ENCODE data around the gene FRAS1. TPM values are rescaled to one million over a fixed set of nuclear protein-coding genes. Genes with fewer than 3 reads are reported as not detected.

FRAS1 gene
- total RNA-seq, 2 experiments from 2014 or later: 0.05 to 0.22 TPM

GRCh38 chr4:78446619-78447018 is 389.5 kb downstream of the FRAS1 start:
- ChIA-PET CTCF (no interaction called here), POLR2A (no interaction called here)
- TF ChIP-seq CTCF (IDR thresholded peaks at IDR 0.05): no peak
- H3K4me1 Mint-ChIP-seq (ENCODE audit: low read depth): no peaks in the 10 kb centered on the region
- no peaks in the 10 kb centered on the region for H3K36me3 Mint-ChIP-seq (ENCODE audit: low read depth)
- DNase-seq (no peak), ATAC-seq (no peak)
- H3K27ac Mint-ChIP-seq: no peak overlapping the region
- H3K9me3 Mint-ChIP-seq: no peaks in the 10 kb centered on the region
- H3K4me3 Mint-ChIP-seq: no peak overlapping the region
- intact Hi-C loops (cut with micrococcal nuclease): no loop called here
- peaks cover 2% of the 10 kb centered on the region for H3K27me3 Mint-ChIP-seq

- H3K27ac Mint-ChIP-seq: no peak overlapping the region
These were observed 394.3 kb downstream of the FRAS1 start for GRCh38 chr4:78451407-78451806.

GRCh38 chr4:78454016-78454415 is 396.9 kb downstream of the FRAS1 start:
- no peak for TF ChIP-seq CTCF (IDR thresholded peaks at IDR 0.05)
- ATAC-seq: no peak
- Mint-ChIP-seq H3K36me3 (ENCODE audit: low read depth) (no peaks in the 10 kb centered on the region), H3K27ac (no peak overlapping the region), H3K9me3 (no peaks in the 10 kb centered on the region), H3K4me1 (ENCODE audit: low read depth) (no peaks in the 10 kb centered on the region), H3K27me3 (peaks cover 7% of the 10 kb centered on the region), H3K4me3 (no peak overlapping the region)
- no peak for DNase-seq
- ChIA-PET CTCF (interaction anchor here (1.1 kb wide), 1 partner anchor 24 kb away, joined by 3 read pairs; no protein-coding TSS in a partner anchor), POLR2A (interaction anchor here (0.6 kb wide), 1 partner anchor 330 kb away, joined by 3 read pairs; no protein-coding TSS in a partner anchor)
- intact Hi-C loops (cut with micrococcal nuclease): no loop called here

More at GRCh38 chr4:78451407-78451806, 394.3 kb downstream of the FRAS1 start:
- intact Hi-C loops (cut with micrococcal nuclease): no loop called here
- DNase-seq: no peak
- Mint-ChIP-seq H3K36me3 (ENCODE audit: low read depth) (no peaks in the 10 kb centered on the region), H3K4me1 (ENCODE audit: low read depth) (no peaks in the 10 kb centered on the region), H3K27me3 (peaks cover 5% of the 10 kb centered on the region), H3K9me3 (no peaks in the 10 kb centered on the region), H3K4me3 (no peak overlapping the region)
- POLR2A ChIA-PET: no interaction called here
- CTCF ChIA-PET: no interaction called here
- no peak for TF ChIP-seq CTCF (IDR thresholded peaks at IDR 0.05)
- ATAC-seq: no peak

GRCh38 chr4:78457751-78458150 is 400.6 kb downstream of the FRAS1 start:
- intact Hi-C loops (cut with micrococcal nuclease): no loop called here
- CTCF ChIA-PET: interaction anchor here (1.2 kb wide), 1 partner anchor 15 kb away, joined by 3 read pairs; no protein-coding TSS in a partner anchor
- Mint-ChIP-seq H3K27ac (no peak overlapping the region), H3K4me3 (no peak overlapping the region), H3K27me3 (peaks cover 10% of the 10 kb centered on the region), H3K4me1 (ENCODE audit: low read depth) (no peaks in the 10 kb centered on the region), H3K36me3 (ENCODE audit: low read depth) (no peaks in the 10 kb centered on the region), H3K9me3 (no peaks in the 10 kb centered on the region)
- ATAC-seq (no peak), DNase-seq (no peak)
- TF ChIP-seq CTCF (IDR thresholded peaks at IDR 0.05): no peak
- POLR2A ChIA-PET: no interaction called here

- ChIA-PET POLR2A (no interaction called here), CTCF (no interaction called here)
- intact Hi-C loops (cut with micrococcal nuclease): no loop called here
- no peaks in the 10 kb centered on the region for H3K9me3 Mint-ChIP-seq
- no peak for TF ChIP-seq CTCF (IDR thresholded peaks at IDR 0.05)
- no peak overlapping the region for H3K27ac Mint-ChIP-seq
- H3K4me3 Mint-ChIP-seq: no peak overlapping the region
- no peaks in the 10 kb centered on the region for H3K4me1 Mint-ChIP-seq (ENCODE audit: low read depth)
- DNase-seq: no peak
- no peaks in the 10 kb centered on the region for H3K36me3 Mint-ChIP-seq (ENCODE audit: low read depth)
- peaks cover 5% of the 10 kb centered on the region for H3K27me3 Mint-ChIP-seq
- no peak for ATAC-seq
These were observed 402.2 kb downstream of the FRAS1 start for GRCh38 chr4:78459327-78459726.

Measured in activated CD8-positive, alpha-beta T cell treated with anti-CD3 and anti-CD28 coated beads for 36 hours (primary cell).